ENCODE results near the gene KREMEN1. TPM values are rescaled to one million over a fixed set of nuclear protein-coding genes. Genes with fewer than 3 reads are reported as not detected.

The KREMEN1 gene
- total and polyA plus RNA-seq, 10 of the 15 experiments (the other 5 are each of a cell fraction or from before 2014, with no cell fraction given), result 0.10 to 2.5 (median 0.20) TPM; not detected in 1

- H3K4me2 ChIP-seq (ENCODE audit: control insufficient read depth, insufficient read depth), result no peak overlapping the region
- no peak for FAIRE-seq
- H2AFZ ChIP-seq (ENCODE audit: control insufficient read depth, low read depth, low read length), result no peak overlapping the region
- intact Hi-C loops (cut with micrococcal nuclease; ENCODE audit: unreplicated experiment), result no loop called here
- 67% methylated on average over 10 of the region's 10 CpGs for WGBS (ENCODE audit: insufficient coverage, insufficient replicate concordance, low lambda C conversion rate, missing lambda C conversion rate)
- no peaks in the 10 kb centered on the region for H4K20me1 ChIP-seq (ENCODE audit: control insufficient read depth, insufficient read depth)
- RAD21 ChIA-PET (ENCODE audit: unreplicated experiment), result no interaction called here
- in situ Hi-C loops (cut with MboI), result no loop called here
- H3K4me1 ChIP-seq (ENCODE audit: control insufficient read depth, insufficient read depth, low read length), result peaks cover 13% of the 10 kb centered on the region
- ATAC-seq, result no peak
- SMC1A ChIA-PET (ENCODE audit: uncharacterized antibody, unreplicated experiment), result no interaction called here
- no peaks in the 10 kb centered on the region for H3K27me3 ChIP-seq (replicated peaks in 1 of 2; ENCODE audit: control insufficient read depth in 2 of 2, insufficient read depth in 2 of 2, low read length in 1 of 2)
- POLR2A ChIA-PET, result no interaction called here
- CTCF ChIA-PET, result no interaction called here
- no peak overlapping the region for H3K9ac ChIP-seq (ENCODE audit: control insufficient read depth, insufficient read depth, low read length)
- BruUV-seq (replicated peaks), result no TSS peak
- no peaks in the 10 kb centered on the region for H3K79me2 ChIP-seq (ENCODE audit: control insufficient read depth, insufficient read depth, low read length)
- H3K36me3 ChIP-seq (ENCODE audit: control insufficient read depth in 2 of 2, insufficient read depth in 2 of 2, low read length in 1 of 2), result no peaks in the 10 kb centered on the region
- DNase-seq (ENCODE audit: low read depth, low spot score), result no peak
- H3K27ac ChIP-seq (ENCODE audit: control insufficient read depth, insufficient read depth), result no peak overlapping the region
- TF ChIP-seq ZBED1 (IDR thresholded peaks at IDR 0.05; ENCODE audit: borderline replicate concordance) (no peak), PRDM15 (CRISPR knock-in tag; IDR thresholded peaks at IDR 0.05) (no peak), CBFB (IDR thresholded peaks at IDR 0.05; ENCODE audit: low read depth) (no peak)
- H3K4me3 ChIP-seq, result no peak overlapping the region
- H3K9me3 ChIP-seq (replicated peaks; ENCODE audit: control insufficient read depth, insufficient read depth, low read length), result peaks cover 9% of the 10 kb centered on the region; the same call in 2 of the 3 replicates
Observed at GRCh38 chr22:29171721-29172120, 98.9 kb downstream of the KREMEN1 start.

- BruUV-seq (replicated peaks), result no TSS peak
- no peak overlapping the region for H3K4me2 ChIP-seq (ENCODE audit: control insufficient read depth, insufficient read depth)
- no peak overlapping the region for H3K4me3 ChIP-seq
- no peak overlapping the region for H3K9ac ChIP-seq (ENCODE audit: control insufficient read depth, insufficient read depth, low read length)
- H3K9me3 ChIP-seq (replicated peaks; ENCODE audit: control insufficient read depth, insufficient read depth, low read length), result peaks cover 7% of the 10 kb centered on the region; the same call in 2 of the 3 replicates
- H2AFZ ChIP-seq (ENCODE audit: control insufficient read depth, low read depth, low read length), result no peak overlapping the region
- 72% methylated on average over 6 of the region's 6 CpGs for WGBS (ENCODE audit: insufficient coverage, insufficient replicate concordance, low lambda C conversion rate, missing lambda C conversion rate)
- TF ChIP-seq MTA3 (IDR thresholded peaks at IDR 0.05; ENCODE audit: borderline replicate concordance, low read length) (no peak), SP1 (IDR thresholded peaks at IDR 0.05; ENCODE audit: low read depth, low read length) (no peak)
- CTCF ChIA-PET, result no interaction called here
- SMC1A ChIA-PET (ENCODE audit: uncharacterized antibody, unreplicated experiment), result no interaction called here
- ATAC-seq (no peak), FAIRE-seq (no peak), DNase-seq (ENCODE audit: low read depth, low spot score) (no peak)
- H3K36me3 ChIP-seq (ENCODE audit: control insufficient read depth in 2 of 2, insufficient read depth in 2 of 2, low read length in 1 of 2), result no peaks in the 10 kb centered on the region
- H3K79me2 ChIP-seq (ENCODE audit: control insufficient read depth, insufficient read depth, low read length), result no peaks in the 10 kb centered on the region
- no peaks in the 10 kb centered on the region for H4K20me1 ChIP-seq (ENCODE audit: control insufficient read depth, insufficient read depth)
- POLR2A ChIA-PET, result no interaction called here
- RAD21 ChIA-PET (ENCODE audit: unreplicated experiment), result no interaction called here
- no peaks in the 10 kb centered on the region for H3K27me3 ChIP-seq (replicated peaks in 1 of 2; ENCODE audit: control insufficient read depth in 2 of 2, insufficient read depth in 2 of 2, low read length in 1 of 2)
- intact Hi-C loops (cut with micrococcal nuclease; ENCODE audit: unreplicated experiment), result no loop called here
- in situ Hi-C loops (cut with MboI), result no loop called here
- H3K4me1 ChIP-seq (ENCODE audit: control insufficient read depth, insufficient read depth, low read length), result peaks cover 9% of the 10 kb centered on the region
- H3K27ac ChIP-seq (ENCODE audit: control insufficient read depth, insufficient read depth), result no peak overlapping the region
Observed at GRCh38 chr22:29172216-29172615, 99.4 kb downstream of the KREMEN1 start.
